WTC11 (cell line): ENCODE measurements around the gene CELF2. TPM values are rescaled to one million over a fixed set of nuclear protein-coding genes. Genes with fewer than 3 reads are reported as not detected.

Experiments
- ATAC-seq: fragments of 200-7000 bp; cut with Tn5 transposase; 2 replicates; pipeline ENCODE4 v1.10.0; 2021; ENCODE audit warnings: mild to moderate bottlenecking, moderate library complexity
- CTCF ChIA-PET: fragments of 300-600 bp; sonication (Branson Sonifier 250); formaldehyde crosslinking; loops from one replicate; lab custom pipeline; 2021; ENCODE audit warnings: antibody characterized with exemption; lab: Charles Lee
- POLR2A ChIA-PET: fragments of 350-600 bp; sonication (Branson Sonifier 250); formaldehyde crosslinking; loops from one replicate; lab custom pipeline; 2021; ENCODE audit warnings: antibody characterized with exemption; lab: Charles Lee
- DNase-seq: peaks from one replicate; pipeline ENCODE4 v3.0.0; 2021; ENCODE audit warnings: low spot score
- H3K27ac Mint-ChIP-seq: 2 replicates; pipeline ENCODE4 v1.8.0; 2021; ENCODE audit warnings: mixed read lengths
- H3K27me3 Mint-ChIP-seq: 2 replicates; pipeline ENCODE4 v1.8.0; 2021; ENCODE audit warnings: low read depth, mild to moderate bottlenecking, moderate library complexity, mixed read lengths
- H3K36me3 Mint-ChIP-seq: 2 replicates; pipeline ENCODE4 v1.8.0; 2021; ENCODE audit warnings: mixed read lengths
- H3K4me1 Mint-ChIP-seq: 2 replicates; pipeline ENCODE4 v1.8.0; 2022; ENCODE audit warnings: mixed read lengths
- H3K4me3 Mint-ChIP-seq: 2 replicates; pipeline ENCODE4 v1.8.0; 2021; ENCODE audit warnings: mild to moderate bottlenecking, moderate library complexity, mixed read lengths
- H3K9me3 Mint-ChIP-seq: 2 replicates; pipeline ENCODE4 v1.8.0; 2021; ENCODE audit warnings: mixed read lengths
- CREB1 ChIP-seq: sonication (generic); formaldehyde crosslinking; IDR thresholded peaks from 2 replicates; pipeline ENCODE4 v1.8.0; 2023; ENCODE audit warnings: mild to moderate bottlenecking, missing genetic modification reagents
- ELF4 ChIP-seq: sonication (generic); formaldehyde crosslinking; IDR thresholded peaks from 2 replicates; pipeline ENCODE4 v1.8.1; 2022; ENCODE audit warnings: low read depth, mild to moderate bottlenecking, moderate library complexity, missing genetic modification reagents
- ESRRA ChIP-seq: sonication (generic); formaldehyde crosslinking; IDR thresholded peaks from 2 replicates; pipeline ENCODE4 v1.8.1; 2022; ENCODE audit warnings: mild to moderate bottlenecking, missing genetic modification reagents, borderline replicate concordance
- FOXP1 ChIP-seq: sonication (generic); formaldehyde crosslinking; IDR thresholded peaks from 2 replicates; pipeline ENCODE4 v1.8.0; 2022; ENCODE audit warnings: missing genetic modification reagents, mild to moderate bottlenecking, moderate library complexity, borderline replicate concordance
- MYBL2 ChIP-seq: sonication (generic); formaldehyde crosslinking; IDR thresholded peaks from 2 replicates; pipeline ENCODE4 v1.8.1; 2023; ENCODE audit warnings: mild to moderate bottlenecking, moderate library complexity, missing genetic modification reagents
- NFATC4 ChIP-seq: fragments of 250-450 bp; sonication (Bioruptor Pico); IDR thresholded peaks from 2 replicates; pipeline ENCODE4 v1.9.0; 2021; ENCODE audit warnings: mild to moderate bottlenecking
- OVOL2 ChIP-seq: fragments of 250-450 bp; sonication (Bioruptor Pico); IDR thresholded peaks from 2 replicates; pipeline ENCODE4 v1.9.0; 2021; ENCODE audit warnings: mild to moderate bottlenecking, borderline replicate concordance
- SMAD4 ChIP-seq: sonication (generic); formaldehyde crosslinking; IDR thresholded peaks from 2 replicates; pipeline ENCODE4 v1.8.0; 2022; ENCODE audit warnings: mild to moderate bottlenecking, missing genetic modification reagents
- TEAD1 ChIP-seq: sonication (generic); formaldehyde crosslinking; IDR thresholded peaks from 2 replicates; pipeline ENCODE4 v1.8.0; 2022; ENCODE audit warnings: mild to moderate bottlenecking, missing genetic modification reagents
- total RNA-seq: library from RNA; stranded (reverse); gene quantifications from 3 replicates; pipeline ENCODE4 v1.2.3, GENCODE V29; 2021
- TF ChIP-seq, protein P1 (sequence below): fragments of 250-450 bp; sonication (Bioruptor Pico); IDR thresholded peaks from 2 replicates; pipeline ENCODE4 v1.8.0; 2021; ENCODE audit warnings: mild to moderate bottlenecking
- TF ChIP-seq, protein P2 (sequence below): sonication (generic); formaldehyde crosslinking; IDR thresholded peaks from 2 replicates; pipeline ENCODE4 v1.8.1; 2023; ENCODE audit warnings: mild to moderate bottlenecking, missing genetic modification reagents, moderate library complexity
- TF ChIP-seq, protein P3 (sequence below): sonication (generic); formaldehyde crosslinking; IDR thresholded peaks from 2 replicates; pipeline ENCODE4 v1.8.0; 2023; ENCODE audit warnings: missing genetic modification reagents, mild to moderate bottlenecking, borderline replicate concordance
- TF ChIP-seq, protein P4 (sequence below): sonication (generic); formaldehyde crosslinking; IDR thresholded peaks from 2 replicates; pipeline ENCODE4 v1.8.1; 2022; ENCODE audit warnings: mild to moderate bottlenecking, moderate library complexity, missing genetic modification reagents
- TF ChIP-seq, protein P5 (sequence below): sonication (generic); formaldehyde crosslinking; IDR thresholded peaks from 2 replicates; pipeline ENCODE4 v1.8.1; 2023; ENCODE audit warnings: mild to moderate bottlenecking, moderate library complexity, missing genetic modification reagents
- TF ChIP-seq, protein P6 (sequence below): sonication (generic); formaldehyde crosslinking; IDR thresholded peaks from 2 replicates; pipeline ENCODE4 v1.8.0; 2022; ENCODE audit warnings: mild to moderate bottlenecking, missing genetic modification reagents
- TF ChIP-seq, protein P7 (sequence below): sonication (generic); formaldehyde crosslinking; IDR thresholded peaks from 2 replicates; pipeline ENCODE4 v1.8.1; 2023; ENCODE audit warnings: mild to moderate bottlenecking, missing genetic modification reagents
- TF ChIP-seq, protein P8 (sequence below): sonication (generic); formaldehyde crosslinking; IDR thresholded peaks from 2 replicates; pipeline ENCODE4 v1.8.0; 2023; ENCODE audit warnings: mild to moderate bottlenecking, missing genetic modification reagents

CELF2 gene
- total RNA-seq, 1 experiment from 2014 or later, result 24.6 TPM

DNA sequence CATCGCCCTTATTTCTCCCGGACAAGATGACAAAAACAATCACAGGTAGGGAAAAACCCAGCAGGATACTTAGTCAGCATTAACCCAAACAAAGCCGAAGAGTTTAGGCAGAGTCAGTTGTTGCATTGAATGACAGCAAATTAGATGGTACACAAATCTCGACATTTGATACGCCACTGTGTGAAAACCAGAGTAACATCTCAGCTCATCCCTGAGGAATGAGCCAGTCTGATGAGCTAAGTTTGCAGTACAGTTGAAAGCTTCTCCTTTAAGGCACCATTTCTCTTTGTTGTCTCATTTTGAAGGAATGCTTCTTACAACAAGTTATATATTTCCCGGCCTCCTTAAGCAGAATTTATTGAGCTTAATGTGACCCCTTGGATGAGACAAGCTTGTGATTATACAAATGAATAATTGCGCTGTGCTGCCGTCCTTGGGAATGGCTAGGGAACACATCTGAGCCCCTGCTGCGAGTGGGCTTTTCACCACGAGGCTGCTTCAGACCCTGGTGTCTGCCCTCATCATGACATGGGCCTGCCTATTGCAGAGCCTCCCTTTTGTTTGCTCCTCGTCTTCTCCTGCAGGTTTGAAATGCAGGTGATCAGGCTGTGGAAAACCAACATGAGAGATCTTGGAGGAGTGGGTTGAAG is 137.3 kb downstream of the CELF2 start (continued):
- TF ChIP-seq, protein P1, sequence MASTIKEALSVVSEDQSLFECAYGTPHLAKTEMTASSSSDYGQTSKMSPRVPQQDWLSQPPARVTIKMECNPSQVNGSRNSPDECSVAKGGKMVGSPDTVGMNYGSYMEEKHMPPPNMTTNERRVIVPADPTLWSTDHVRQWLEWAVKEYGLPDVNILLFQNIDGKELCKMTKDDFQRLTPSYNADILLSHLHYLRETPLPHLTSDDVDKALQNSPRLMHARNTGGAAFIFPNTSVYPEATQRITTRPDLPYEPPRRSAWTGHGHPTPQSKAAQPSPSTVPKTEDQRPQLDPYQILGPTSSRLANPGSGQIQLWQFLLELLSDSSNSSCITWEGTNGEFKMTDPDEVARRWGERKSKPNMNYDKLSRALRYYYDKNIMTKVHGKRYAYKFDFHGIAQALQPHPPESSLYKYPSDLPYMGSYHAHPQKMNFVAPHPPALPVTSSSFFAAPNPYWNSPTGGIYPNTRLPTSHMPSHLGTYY (CRISPR knock-in tag), result no peak
- TF ChIP-seq FOXP1 (no peak), OVOL2 (no peak), MYBL2 (CRISPR knock-in tag) (no peak)
- TF ChIP-seq, protein P2, sequence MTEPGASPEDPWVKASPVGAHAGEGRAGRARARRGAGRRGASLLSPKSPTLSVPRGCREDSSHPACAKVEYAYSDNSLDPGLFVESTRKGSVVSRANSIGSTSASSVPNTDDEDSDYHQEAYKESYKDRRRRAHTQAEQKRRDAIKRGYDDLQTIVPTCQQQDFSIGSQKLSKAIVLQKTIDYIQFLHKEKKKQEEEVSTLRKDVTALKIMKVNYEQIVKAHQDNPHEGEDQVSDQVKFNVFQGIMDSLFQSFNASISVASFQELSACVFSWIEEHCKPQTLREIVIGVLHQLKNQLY (CRISPR knock-in tag), result no peak
- TF ChIP-seq, protein P3, sequence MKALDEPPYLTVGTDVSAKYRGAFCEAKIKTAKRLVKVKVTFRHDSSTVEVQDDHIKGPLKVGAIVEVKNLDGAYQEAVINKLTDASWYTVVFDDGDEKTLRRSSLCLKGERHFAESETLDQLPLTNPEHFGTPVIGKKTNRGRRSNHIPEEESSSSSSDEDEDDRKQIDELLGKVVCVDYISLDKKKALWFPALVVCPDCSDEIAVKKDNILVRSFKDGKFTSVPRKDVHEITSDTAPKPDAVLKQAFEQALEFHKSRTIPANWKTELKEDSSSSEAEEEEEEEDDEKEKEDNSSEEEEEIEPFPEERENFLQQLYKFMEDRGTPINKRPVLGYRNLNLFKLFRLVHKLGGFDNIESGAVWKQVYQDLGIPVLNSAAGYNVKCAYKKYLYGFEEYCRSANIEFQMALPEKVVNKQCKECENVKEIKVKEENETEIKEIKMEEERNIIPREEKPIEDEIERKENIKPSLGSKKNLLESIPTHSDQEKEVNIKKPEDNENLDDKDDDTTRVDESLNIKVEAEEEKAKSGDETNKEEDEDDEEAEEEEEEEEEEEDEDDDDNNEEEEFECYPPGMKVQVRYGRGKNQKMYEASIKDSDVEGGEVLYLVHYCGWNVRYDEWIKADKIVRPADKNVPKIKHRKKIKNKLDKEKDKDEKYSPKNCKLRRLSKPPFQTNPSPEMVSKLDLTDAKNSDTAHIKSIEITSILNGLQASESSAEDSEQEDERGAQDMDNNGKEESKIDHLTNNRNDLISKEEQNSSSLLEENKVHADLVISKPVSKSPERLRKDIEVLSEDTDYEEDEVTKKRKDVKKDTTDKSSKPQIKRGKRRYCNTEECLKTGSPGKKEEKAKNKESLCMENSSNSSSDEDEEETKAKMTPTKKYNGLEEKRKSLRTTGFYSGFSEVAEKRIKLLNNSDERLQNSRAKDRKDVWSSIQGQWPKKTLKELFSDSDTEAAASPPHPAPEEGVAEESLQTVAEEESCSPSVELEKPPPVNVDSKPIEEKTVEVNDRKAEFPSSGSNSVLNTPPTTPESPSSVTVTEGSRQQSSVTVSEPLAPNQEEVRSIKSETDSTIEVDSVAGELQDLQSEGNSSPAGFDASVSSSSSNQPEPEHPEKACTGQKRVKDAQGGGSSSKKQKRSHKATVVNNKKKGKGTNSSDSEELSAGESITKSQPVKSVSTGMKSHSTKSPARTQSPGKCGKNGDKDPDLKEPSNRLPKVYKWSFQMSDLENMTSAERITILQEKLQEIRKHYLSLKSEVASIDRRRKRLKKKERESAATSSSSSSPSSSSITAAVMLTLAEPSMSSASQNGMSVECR, result no peak

DNA sequence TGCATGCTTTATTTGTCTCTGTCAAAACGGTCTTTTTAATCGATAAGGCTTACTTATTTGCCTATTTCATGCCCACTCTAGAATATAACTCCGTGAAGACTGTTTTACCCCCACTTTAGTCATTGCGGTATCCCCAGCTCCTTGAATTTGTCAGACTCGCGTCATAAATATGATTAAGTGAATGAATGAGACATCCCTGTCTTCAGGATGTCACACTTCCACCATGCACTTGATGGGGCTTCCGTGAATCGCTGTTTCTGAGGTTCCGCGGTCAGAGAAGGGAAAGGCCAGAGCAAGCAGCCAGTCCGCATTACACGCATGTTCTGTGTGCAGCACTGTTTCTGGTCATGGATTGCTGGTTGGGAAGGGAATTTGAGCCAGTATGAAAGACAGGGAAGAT is 138.8 kb downstream of the CELF2 start:
- POLR2A ChIA-PET, result no interaction called here
- H3K36me3 Mint-ChIP-seq, result peaks cover 4% of the 10 kb centered on the region
- peaks cover 51% of the 10 kb centered on the region for H3K4me1 Mint-ChIP-seq
- no peak for ATAC-seq
- H3K4me3 Mint-ChIP-seq, result no peak overlapping the region
- DNase-seq, result no peak
- CTCF ChIA-PET, result interaction anchor here (1.0 kb wide), 1 partner anchor 10 kb away, joined by 3 read pairs; no protein-coding TSS in a partner anchor
- no peaks in the 10 kb centered on the region for H3K27me3 Mint-ChIP-seq
- no peak overlapping the region for H3K27ac Mint-ChIP-seq
- H3K9me3 Mint-ChIP-seq, result peaks cover 4% of the 10 kb centered on the region
- TF ChIP-seq ELF4 (no peak), CREB1 (CRISPR knock-in tag) (no peak), TEAD1 (no peak), NFATC4 (CRISPR knock-in tag) (no peak), ESRRA (CRISPR knock-in tag) (no peak), SMAD4 (no peak)
- TF ChIP-seq, protein P4, sequence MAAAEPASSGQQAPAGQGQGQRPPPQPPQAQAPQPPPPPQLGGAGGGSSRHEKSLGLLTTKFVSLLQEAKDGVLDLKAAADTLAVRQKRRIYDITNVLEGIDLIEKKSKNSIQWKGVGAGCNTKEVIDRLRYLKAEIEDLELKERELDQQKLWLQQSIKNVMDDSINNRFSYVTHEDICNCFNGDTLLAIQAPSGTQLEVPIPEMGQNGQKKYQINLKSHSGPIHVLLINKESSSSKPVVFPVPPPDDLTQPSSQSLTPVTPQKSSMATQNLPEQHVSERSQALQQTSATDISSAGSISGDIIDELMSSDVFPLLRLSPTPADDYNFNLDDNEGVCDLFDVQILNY (CRISPR knock-in tag), result no peak
- TF ChIP-seq, protein P3, result no peak
- TF ChIP-seq, protein P5, sequence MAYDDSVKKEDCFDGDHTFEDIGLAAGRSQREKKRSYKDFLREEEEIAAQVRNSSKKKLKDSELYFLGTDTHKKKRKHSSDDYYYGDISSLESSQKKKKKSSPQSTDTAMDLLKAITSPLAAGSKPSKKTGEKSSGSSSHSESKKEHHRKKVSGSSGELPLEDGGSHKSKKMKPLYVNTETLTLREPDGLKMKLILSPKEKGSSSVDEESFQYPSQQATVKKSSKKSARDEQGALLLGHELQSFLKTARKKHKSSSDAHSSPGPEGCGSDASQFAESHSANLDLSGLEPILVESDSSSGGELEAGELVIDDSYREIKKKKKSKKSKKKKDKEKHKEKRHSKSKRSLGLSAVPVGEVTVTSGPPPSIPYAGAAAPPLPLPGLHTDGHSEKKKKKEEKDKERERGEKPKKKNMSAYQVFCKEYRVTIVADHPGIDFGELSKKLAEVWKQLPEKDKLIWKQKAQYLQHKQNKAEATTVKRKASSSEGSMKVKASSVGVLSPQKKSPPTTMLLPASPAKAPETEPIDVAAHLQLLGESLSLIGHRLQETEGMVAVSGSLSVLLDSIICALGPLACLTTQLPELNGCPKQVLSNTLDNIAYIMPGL, result no peak
- TF ChIP-seq, protein P6, sequence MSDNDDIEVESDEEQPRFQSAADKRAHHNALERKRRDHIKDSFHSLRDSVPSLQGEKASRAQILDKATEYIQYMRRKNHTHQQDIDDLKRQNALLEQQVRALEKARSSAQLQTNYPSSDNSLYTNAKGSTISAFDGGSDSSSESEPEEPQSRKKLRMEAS (CRISPR knock-in tag), result no peak
- TF ChIP-seq, protein P7, sequence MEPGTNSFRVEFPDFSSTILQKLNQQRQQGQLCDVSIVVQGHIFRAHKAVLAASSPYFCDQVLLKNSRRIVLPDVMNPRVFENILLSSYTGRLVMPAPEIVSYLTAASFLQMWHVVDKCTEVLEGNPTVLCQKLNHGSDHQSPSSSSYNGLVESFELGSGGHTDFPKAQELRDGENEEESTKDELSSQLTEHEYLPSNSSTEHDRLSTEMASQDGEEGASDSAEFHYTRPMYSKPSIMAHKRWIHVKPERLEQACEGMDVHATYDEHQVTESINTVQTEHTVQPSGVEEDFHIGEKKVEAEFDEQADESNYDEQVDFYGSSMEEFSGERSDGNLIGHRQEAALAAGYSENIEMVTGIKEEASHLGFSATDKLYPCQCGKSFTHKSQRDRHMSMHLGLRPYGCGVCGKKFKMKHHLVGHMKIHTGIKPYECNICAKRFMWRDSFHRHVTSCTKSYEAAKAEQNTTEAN (CRISPR knock-in tag), result no peak
- TF ChIP-seq, protein P8, sequence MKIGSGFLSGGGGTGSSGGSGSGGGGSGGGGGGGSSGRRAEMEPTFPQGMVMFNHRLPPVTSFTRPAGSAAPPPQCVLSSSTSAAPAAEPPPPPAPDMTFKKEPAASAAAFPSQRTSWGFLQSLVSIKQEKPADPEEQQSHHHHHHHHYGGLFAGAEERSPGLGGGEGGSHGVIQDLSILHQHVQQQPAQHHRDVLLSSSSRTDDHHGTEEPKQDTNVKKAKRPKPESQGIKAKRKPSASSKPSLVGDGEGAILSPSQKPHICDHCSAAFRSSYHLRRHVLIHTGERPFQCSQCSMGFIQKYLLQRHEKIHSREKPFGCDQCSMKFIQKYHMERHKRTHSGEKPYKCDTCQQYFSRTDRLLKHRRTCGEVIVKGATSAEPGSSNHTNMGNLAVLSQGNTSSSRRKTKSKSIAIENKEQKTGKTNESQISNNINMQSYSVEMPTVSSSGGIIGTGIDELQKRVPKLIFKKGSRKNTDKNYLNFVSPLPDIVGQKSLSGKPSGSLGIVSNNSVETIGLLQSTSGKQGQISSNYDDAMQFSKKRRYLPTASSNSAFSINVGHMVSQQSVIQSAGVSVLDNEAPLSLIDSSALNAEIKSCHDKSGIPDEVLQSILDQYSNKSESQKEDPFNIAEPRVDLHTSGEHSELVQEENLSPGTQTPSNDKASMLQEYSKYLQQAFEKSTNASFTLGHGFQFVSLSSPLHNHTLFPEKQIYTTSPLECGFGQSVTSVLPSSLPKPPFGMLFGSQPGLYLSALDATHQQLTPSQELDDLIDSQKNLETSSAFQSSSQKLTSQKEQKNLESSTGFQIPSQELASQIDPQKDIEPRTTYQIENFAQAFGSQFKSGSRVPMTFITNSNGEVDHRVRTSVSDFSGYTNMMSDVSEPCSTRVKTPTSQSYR (CRISPR knock-in tag), result no peak
